Right kidney (tissue), 9 donors: ENCODE measurements around the gene HOXD3.

Experiments
- DNase-seq: peaks from one replicate; pipeline ENCODE4 v3.0.0-alpha.2; 2016
- long read RNA-seq, 8 donors: transcript quantifications; one replicate each; lab custom pipeline, GENCODE V29; 2026

The HOXD3 gene
- long read RNA-seq, donor 1, transcript HOXD3-204 (2 exons, 1,055 nt): major isoform, 5 of 64 reads
- long read RNA-seq, donor 1, partial matches to known transcripts: 57 of 64 reads
- long read RNA-seq, donor 1, other reads (novel, unspliced or antisense): 0 of 64 reads
- long read RNA-seq, donor 2, partial matches to known transcripts: 0 of 3 reads
- long read RNA-seq, donor 2, other reads (novel, unspliced or antisense): 0 of 3 reads
- long read RNA-seq, donor 3, partial matches to known transcripts: 22 of 26 reads
- long read RNA-seq, donor 3, other reads (novel, unspliced or antisense): 0 of 26 reads
- long read RNA-seq, donor 4, transcript HOXD3-204 (2 exons, 1,055 nt): major isoform, 8 of 20 reads
- long read RNA-seq, donor 4, partial matches to known transcripts: 12 of 20 reads
- long read RNA-seq, donor 4, other reads (novel, unspliced or antisense): 0 of 20 reads
- long read RNA-seq, donor 5, partial matches to known transcripts: 6 of 10 reads
- long read RNA-seq, donor 5, other reads (novel, unspliced or antisense): 0 of 10 reads
- long read RNA-seq, donor 6, partial matches to known transcripts: 16 of 22 reads
- long read RNA-seq, donor 6, other reads (novel, unspliced or antisense): 0 of 22 reads
- long read RNA-seq, donor 7, transcript HOXD3-204 (2 exons, 1,055 nt): major isoform, 10 of 36 reads
- long read RNA-seq, donor 7, partial matches to known transcripts: 25 of 36 reads
- long read RNA-seq, donor 7, other reads (novel, unspliced or antisense): 0 of 36 reads
- long read RNA-seq, donor 8, partial matches to known transcripts: 6 of 12 reads
- long read RNA-seq, donor 8, other reads (novel, unspliced or antisense): 0 of 12 reads

GRCh38 chr2:176156807-176157498, at the start of gene HOXD3:
Gene HOXD3 (plus strand): TSS chr2:176157307. CDS start chr2:176169115, 11,808 bp downstream.
- peak; percentile 82 for DNase-seq

- DNase-seq: no peak
These were observed 49.4 kb upstream of the HOXD3 start for GRCh38 chr2:176107731-176108181.

- DNase-seq: no peak
These were observed 47.8 kb upstream of the HOXD3 start for GRCh38 chr2:176109192-176109901.

GRCh38 chr2:176109946-176110345, 47.2 kb upstream of the HOXD3 start:
- DNase-seq: no peak

- no peak for DNase-seq
These were observed 46.4 kb upstream of the HOXD3 start for GRCh38 chr2:176110415-176111308.

GRCh38 chr2:176111309-176111663, 45.8 kb upstream of the HOXD3 start:
- DNase-seq: peak; percentile 85

- peak; percentile 78 for DNase-seq
These were observed 45.2 kb upstream of the HOXD3 start for GRCh38 chr2:176111846-176112374.

GRCh38 chr2:176112375-176113302, 44.5 kb upstream of the HOXD3 start:
- DNase-seq: peak; percentile 84

- DNase-seq: no peak
These were observed 42.8 kb upstream of the HOXD3 start for GRCh38 chr2:176114120-176114929.

- peak; percentile 87 for DNase-seq
These were observed 42.0 kb upstream of the HOXD3 start for GRCh38 chr2:176114930-176115625.

- DNase-seq: peak; percentile 95
These were observed 41.0 kb upstream of the HOXD3 start, which contains the start of gene HOXD10 for GRCh38 chr2:176115883-176116813. Gene HOXD10 (plus strand): TSS chr2:176116778. CDS start chr2:176116834, 56 bp downstream.

GRCh38 chr2:176117162-176117822, 39.8 kb upstream of the HOXD3 start:
- no peak for DNase-seq

GRCh38 chr2:176117823-176118371, 39.2 kb upstream of the HOXD3 start:
- DNase-seq: no peak

GRCh38 chr2:176118601-176119339, 38.3 kb upstream of the HOXD3 start:
- no peak for DNase-seq
